HEK293 (cell line): ENCODE results near the gene SYNGR3.

Source experiments
- CTCF ChIA-PET: fragments of 350-600 bp; formaldehyde crosslinking; extraction: SDS; loops from one replicate; lab custom pipeline; 2021; ENCODE audit warnings: antibody characterized with exemption; lab: Yijun Ruan, JAX
- POLR2A ChIA-PET: fragments of 300-600 bp; formaldehyde crosslinking; extraction: SDS; loops from one replicate; lab custom pipeline; 2020; ENCODE audit warnings: antibody characterized with exemption, inconsistent platforms; lab: Yijun Ruan, JAX
- H3K27ac ChIP-seq: fragments of 200-500 bp; sonication (Bioruptor generic); 2 replicates; pipeline ENCODE4 v1.5.1; 2014; ENCODE audit warnings: low read depth, low read length, control low read depth, inconsistent platforms; ENCODE audit errors: extremely low read depth
- H3K36me3 ChIP-seq, 2 experiments: fragments of 200-500 bp in 1 of 2; sonication (Bioruptor generic) in 1 of 2; 1 replicate in 1 of 2; 2 replicates in 1 of 2; pipeline ENCODE4 v1.5.1; 2014 to 2017; ENCODE audit warnings: inconsistent platforms in 2 of 2, low read length in 2 of 2; ENCODE audit not compliant: control insufficient read depth in 2 of 2, insufficient read depth in 1 of 2
- H3K4me1 ChIP-seq: fragments of 200-500 bp; sonication (Bioruptor generic); 2 replicates; pipeline ENCODE4 v1.5.1; 2014; ENCODE audit warnings: mild to moderate bottlenecking, low read length, inconsistent platforms; ENCODE audit not compliant: control insufficient read depth, insufficient read depth
- H3K4me3 ChIP-seq: 2 replicates; pipeline ENCODE4 v1.5.1; 2011; ENCODE audit warnings: low read depth, mild to moderate bottlenecking, control low read depth, low read length, moderate library complexity
- H3K9me3 ChIP-seq: fragments of 200-500 bp; sonication (Bioruptor generic); 2 replicates; pipeline ENCODE4 v1.5.1; 2014; ENCODE audit warnings: low read depth, low read length, inconsistent platforms; ENCODE audit not compliant: control insufficient read depth, insufficient read depth
- BCL11A ChIP-seq: fragments of 450-650 bp; formaldehyde crosslinking; IDR thresholded peaks from 2 replicates; pipeline ENCODE4 v1.5.1; 2016; ENCODE audit warnings: low read depth, missing biosample characterization, missing genetic modification characterization
- GLI2 ChIP-seq: fragments of 450-650 bp; formaldehyde crosslinking; IDR thresholded peaks from 2 replicates; pipeline ENCODE4; 2017; ENCODE audit warnings: missing biosample characterization, missing genetic modification characterization, low read depth, borderline replicate concordance
- GLIS1 ChIP-seq: fragments of 450-650 bp; formaldehyde crosslinking; IDR thresholded peaks from 2 replicates; pipeline ENCODE4 v1.5.1; 2016; ENCODE audit warnings: missing biosample characterization, missing genetic modification characterization
- HOXA7 ChIP-seq: sonication (generic); formaldehyde crosslinking; IDR thresholded peaks from 2 replicates; pipeline ENCODE4 v1.8.1; 2022; ENCODE audit warnings: missing genetic modification reagents, borderline replicate concordance
- HOXD13 ChIP-seq: sonication (generic); formaldehyde crosslinking; IDR thresholded peaks from 2 replicates; pipeline ENCODE4 v1.8.0; 2022; ENCODE audit warnings: missing genetic modification reagents, borderline replicate concordance
- MEIS1 ChIP-seq: sonication (generic); formaldehyde crosslinking; IDR thresholded peaks from 2 replicates; pipeline ENCODE4 v1.8.1; 2022; ENCODE audit warnings: missing genetic modification reagents, mild to moderate bottlenecking, borderline replicate concordance
- OVOL3 ChIP-seq: fragments of 450-650 bp; formaldehyde crosslinking; IDR thresholded peaks from 2 replicates; pipeline ENCODE4 v1.5.1; 2016; ENCODE audit warnings: missing biosample characterization, missing genetic modification characterization
- SALL2 ChIP-seq: fragments of 450-650 bp; formaldehyde crosslinking; IDR thresholded peaks from 2 replicates; pipeline ENCODE4 v1.5.0; 2017; ENCODE audit warnings: missing biosample characterization, mild to moderate bottlenecking, missing genetic modification characterization, borderline replicate concordance
- SETDB1 ChIP-seq: IDR thresholded peaks from one replicate; pipeline ENCODE4 v1.6.1; 2017; ENCODE audit warnings: mild to moderate bottlenecking, low read length, moderate library complexity, mixed read lengths; ENCODE audit not compliant: insufficient read length
- ZBTB17 ChIP-seq: fragments of 450-650 bp; formaldehyde crosslinking; IDR thresholded peaks from 2 replicates; pipeline ENCODE4 v1.5.1; 2016; ENCODE audit warnings: missing biosample characterization, missing genetic modification characterization
- ZBTB21 ChIP-seq: fragments of 450-650 bp; formaldehyde crosslinking; IDR thresholded peaks from 2 replicates; pipeline ENCODE4 v1.5.1; 2017; ENCODE audit warnings: missing biosample characterization, missing genetic modification characterization
- ZBTB7A ChIP-seq: fragments of 450-650 bp; formaldehyde crosslinking; IDR thresholded peaks from 2 replicates; pipeline ENCODE4 v1.5.1; 2016; ENCODE audit warnings: low read depth, missing biosample characterization, missing genetic modification characterization
- ZFP37 ChIP-seq: fragments of 450-650 bp; formaldehyde crosslinking; IDR thresholded peaks from 2 replicates; pipeline ENCODE4 v1.5.1; 2016; ENCODE audit warnings: missing biosample characterization, missing genetic modification characterization
- ZFP69B ChIP-seq: fragments of 450-650 bp; formaldehyde crosslinking; IDR thresholded peaks from 2 replicates; pipeline ENCODE4 v1.5.1; 2016; ENCODE audit warnings: missing biosample characterization, missing genetic modification characterization
- ZIC2 ChIP-seq: fragments of 450-650 bp; formaldehyde crosslinking; IDR thresholded peaks from 2 replicates; pipeline ENCODE4 v1.5.1; 2016; ENCODE audit warnings: missing biosample characterization, missing genetic modification characterization
- ZNF10 ChIP-seq: fragments of 450-650 bp; formaldehyde crosslinking; IDR thresholded peaks from 2 replicates; pipeline ENCODE4 v1.5.1; 2017; ENCODE audit warnings: missing biosample characterization, missing genetic modification characterization
- ZNF155 ChIP-seq: fragments of 450-650 bp; formaldehyde crosslinking; IDR thresholded peaks from 2 replicates; pipeline ENCODE4 v1.5.1; 2016; ENCODE audit warnings: missing biosample characterization, missing genetic modification characterization
- ZNF169 ChIP-seq: fragments of 450-650 bp; formaldehyde crosslinking; IDR thresholded peaks from 2 replicates; pipeline ENCODE4 v1.5.1; 2016; ENCODE audit warnings: missing biosample characterization, missing genetic modification characterization
- ZNF248 ChIP-seq: fragments of 450-650 bp; formaldehyde crosslinking; IDR thresholded peaks from 2 replicates; pipeline ENCODE4 v1.5.1; 2017; ENCODE audit warnings: missing biosample characterization, missing genetic modification characterization
- ZNF433 ChIP-seq: fragments of 450-650 bp; formaldehyde crosslinking; IDR thresholded peaks from 2 replicates; pipeline ENCODE4 v1.5.1; 2016; ENCODE audit warnings: missing biosample characterization, missing genetic modification characterization, low read depth
- ZNF544 ChIP-seq: fragments of 450-650 bp; formaldehyde crosslinking; IDR thresholded peaks from 2 replicates; pipeline ENCODE4 v1.5.0; 2017; ENCODE audit warnings: missing biosample characterization, missing genetic modification characterization
- ZNF571 ChIP-seq: fragments of 450-650 bp; formaldehyde crosslinking; IDR thresholded peaks from 2 replicates; pipeline ENCODE4 v1.5.0; 2017; ENCODE audit warnings: missing biosample characterization, missing genetic modification characterization
- ZNF600 ChIP-seq: fragments of 450-650 bp; formaldehyde crosslinking; IDR thresholded peaks from 2 replicates; pipeline ENCODE4 v1.5.1; 2016; ENCODE audit warnings: missing biosample characterization, missing genetic modification characterization
- ZNF654 ChIP-seq: fragments of 450-650 bp; formaldehyde crosslinking; IDR thresholded peaks from 2 replicates; pipeline ENCODE4 v1.5.1; 2016; ENCODE audit warnings: low read depth, missing biosample characterization, missing genetic modification characterization
- ZNF777 ChIP-seq: fragments of 450-650 bp; formaldehyde crosslinking; IDR thresholded peaks from 2 replicates; pipeline ENCODE4 v1.5.1; 2017; ENCODE audit warnings: missing biosample characterization, missing genetic modification characterization, borderline replicate concordance
- ZNF830 ChIP-seq: fragments of 450-650 bp; IDR thresholded peaks from 2 replicates; pipeline ENCODE4 v1.5.0; 2018; ENCODE audit warnings: missing biosample characterization, missing genetic modification characterization, low read depth, mild to moderate bottlenecking, moderate library complexity
- TF ChIP-seq, protein P1 (sequence below): fragments of 450-650 bp; formaldehyde crosslinking; IDR thresholded peaks from 2 replicates; pipeline ENCODE4 v1.5.1; 2017; ENCODE audit warnings: missing biosample characterization, missing genetic modification characterization
- TF ChIP-seq, protein P2 (sequence below): fragments of 450-650 bp; formaldehyde crosslinking; IDR thresholded peaks from 2 replicates; pipeline ENCODE4 v1.5.1; 2016; ENCODE audit warnings: missing biosample characterization, missing genetic modification characterization
- TF ChIP-seq, protein P3 (sequence below): fragments of 450-650 bp; IDR thresholded peaks from 2 replicates; pipeline ENCODE4 v1.5.1; 2018; ENCODE audit warnings: missing biosample characterization, missing genetic modification characterization
- TF ChIP-seq, protein P4 (sequence below): fragments of 450-650 bp; formaldehyde crosslinking; IDR thresholded peaks from 2 replicates; pipeline ENCODE4 v1.5.1; 2016; ENCODE audit warnings: missing biosample characterization, missing genetic modification characterization

SYNGR3 gene

DNA sequence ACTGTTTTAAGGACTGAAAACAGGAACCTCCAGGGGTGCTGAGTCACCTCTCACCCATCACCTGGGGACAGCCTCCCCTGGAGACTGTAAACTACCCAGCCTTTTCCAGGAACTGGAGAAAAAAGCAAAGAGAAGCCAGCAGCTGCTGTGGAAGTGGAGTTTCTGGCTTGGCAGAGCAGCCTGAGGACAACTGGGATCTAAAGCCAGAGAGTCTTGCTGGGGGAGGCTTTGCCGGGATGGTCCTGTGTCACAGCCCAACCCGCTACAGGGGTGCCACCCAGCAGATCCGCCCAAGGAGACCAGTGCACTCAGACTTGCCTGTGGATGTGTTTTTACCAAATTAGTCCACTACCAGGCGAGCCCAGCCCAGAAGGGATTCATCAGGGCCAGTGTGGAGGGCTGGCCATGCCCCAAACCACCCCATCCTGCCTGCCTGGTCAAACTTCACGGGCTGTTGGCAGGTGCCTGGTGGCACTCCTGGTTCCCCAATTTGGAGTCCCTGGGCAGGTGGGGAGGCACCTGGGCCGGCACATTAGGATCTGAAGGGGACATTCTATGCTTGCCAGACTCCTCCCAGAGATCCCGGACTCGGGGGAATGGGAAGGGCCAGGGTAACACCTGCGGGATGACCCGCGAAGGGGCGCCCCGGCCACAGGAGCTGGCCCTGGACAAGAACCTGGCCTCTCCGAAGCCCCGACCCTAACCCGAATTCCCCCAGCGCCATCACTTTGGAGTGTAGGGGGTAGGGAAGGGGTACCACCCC, 47.5 kb upstream of the SYNGR3 start (continued):
- TF ChIP-seq ZNF654 (tag by site-specific recombination) = no peak
- TF ChIP-seq ZNF10 (tag by site-specific recombination) = no peak
- peak; percentile 93 for TF ChIP-seq GLIS1
- no peak for TF ChIP-seq SALL2 (tag by site-specific recombination)
- no peak for TF ChIP-seq ZBTB17 (tag by site-specific recombination)
- TF ChIP-seq HOXD13 = no peak
- TF ChIP-seq ZNF600 (tag by site-specific recombination) = peak; percentile 55
- TF ChIP-seq ZNF571 (tag by site-specific recombination) = no peak
- TF ChIP-seq ZNF777 (tag by site-specific recombination) = no peak
- TF ChIP-seq ZFP37 (tag by site-specific recombination) = no peak
- no peak for TF ChIP-seq GLI2 (tag by site-specific recombination)
- TF ChIP-seq ZIC2 (tag by site-specific recombination) = peak; percentile 25; the same call in 1 of the 2 replicates
- no peak for TF ChIP-seq BCL11A (tag by site-specific recombination)
- TF ChIP-seq, protein P1, sequence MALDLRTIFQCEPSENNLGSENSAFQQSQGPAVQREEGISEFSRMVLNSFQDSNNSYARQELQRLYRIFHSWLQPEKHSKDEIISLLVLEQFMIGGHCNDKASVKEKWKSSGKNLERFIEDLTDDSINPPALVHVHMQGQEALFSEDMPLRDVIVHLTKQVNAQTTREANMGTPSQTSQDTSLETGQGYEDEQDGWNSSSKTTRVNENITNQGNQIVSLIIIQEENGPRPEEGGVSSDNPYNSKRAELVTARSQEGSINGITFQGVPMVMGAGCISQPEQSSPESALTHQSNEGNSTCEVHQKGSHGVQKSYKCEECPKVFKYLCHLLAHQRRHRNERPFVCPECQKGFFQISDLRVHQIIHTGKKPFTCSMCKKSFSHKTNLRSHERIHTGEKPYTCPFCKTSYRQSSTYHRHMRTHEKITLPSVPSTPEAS = no peak

DNA sequence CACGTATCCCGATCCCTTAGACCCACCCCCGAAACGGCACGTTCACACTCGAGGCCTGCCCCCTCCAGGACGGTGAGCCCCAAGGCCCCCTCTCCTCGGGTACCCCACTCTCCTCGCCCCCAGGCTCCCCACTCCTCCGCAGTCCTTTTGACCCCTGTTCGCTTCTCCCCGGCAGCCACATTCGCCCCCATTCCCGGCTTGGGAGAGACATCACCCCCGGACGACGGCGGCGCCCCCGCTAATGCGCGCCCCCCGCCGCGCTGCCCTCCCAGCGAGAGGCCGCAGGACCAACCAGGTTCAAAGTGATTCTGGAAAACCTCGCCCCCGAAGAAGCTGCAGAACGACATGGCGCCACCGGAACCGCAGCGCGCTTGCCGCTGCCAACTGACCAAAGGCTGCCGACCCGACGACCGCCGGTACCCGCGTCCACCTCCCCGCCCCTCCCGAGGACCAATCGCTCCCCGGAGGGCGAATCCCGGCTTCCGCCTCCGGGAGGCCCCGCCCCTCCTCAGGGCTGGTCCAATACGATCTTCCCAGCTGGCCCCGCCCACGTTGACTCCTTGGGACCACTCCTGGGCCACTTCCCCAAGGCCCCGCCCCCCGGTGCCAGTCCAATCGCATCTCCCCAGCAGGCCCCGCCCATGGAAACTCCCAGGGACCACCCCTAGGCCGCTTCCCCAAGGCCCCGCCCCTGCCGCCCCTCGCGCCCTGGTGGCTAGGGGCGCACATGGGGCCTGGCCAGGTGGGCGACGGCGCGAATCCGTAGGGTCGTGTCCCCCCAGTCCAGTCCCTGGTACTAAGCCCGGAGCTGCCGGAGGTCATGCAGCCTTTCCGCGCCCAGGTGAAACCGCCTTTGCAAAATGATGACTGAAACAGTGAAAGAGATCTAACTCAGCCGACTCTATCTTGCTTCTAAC, 46.7 kb upstream of the SYNGR3 start, which contains the start of gene MSRB1:
Gene MSRB1 (minus strand): TSS at position 390 of the 917 bp plus-strand sequence. CDS start 43 bp downstream, at position 347.
- Histone ChIP-seq H3K4me1 (no peaks in the 10 kb centered on the region), H3K9me3 (no peaks in the 10 kb centered on the region), H3K4me3 (peak within 1 kb of the TSS; percentile 67), H3K36me3 (peaks cover 0 to 29% of the 10 kb centered on the region in 2 experiments; a peak in 2 of 3 replicates), H3K27ac (no peak within 1 kb of the TSS; the same call in 1 of the 2 replicates)
- ChIA-PET POLR2A (interaction anchor here (0.5 to 1.7 kb wide), 14 partner anchors 9 to 212 kb away, joined by 3 to 33 read pairs (median 4); partner anchors contain the start of genes NUBP2, RPS2 and TRAF7), CTCF (interaction anchor here (0.5 to 1.5 kb wide), 5 partner anchors 10 to 1088 kb away, joined by 3 to 5 read pairs (median 3); no protein-coding TSS in a partner anchor)
- TF ChIP-seq ZNF169 (no peak), ZFP69B (no peak), ZNF155 (tag by site-specific recombination) (no peak), GLI2 (tag by site-specific recombination) (no peak), MEIS1 (CRISPR knock-in tag) (no peak), ZNF433 (tag by site-specific recombination) (no peak), HOXA7 (no peak), ZNF830 (tag by site-specific recombination) (no peak), ZNF544 (no peak), ZBTB7A (tag by site-specific recombination) (peak; percentile 82; the same call in 1 of the 2 replicates), ZBTB21 (tag by site-specific recombination) (peak; percentile 12; the same call in 1 of the 2 replicates), SETDB1 (no peak), ZNF248 (tag by site-specific recombination) (no peak), OVOL3 (tag by site-specific recombination) (no peak)
- TF ChIP-seq, protein P2, sequence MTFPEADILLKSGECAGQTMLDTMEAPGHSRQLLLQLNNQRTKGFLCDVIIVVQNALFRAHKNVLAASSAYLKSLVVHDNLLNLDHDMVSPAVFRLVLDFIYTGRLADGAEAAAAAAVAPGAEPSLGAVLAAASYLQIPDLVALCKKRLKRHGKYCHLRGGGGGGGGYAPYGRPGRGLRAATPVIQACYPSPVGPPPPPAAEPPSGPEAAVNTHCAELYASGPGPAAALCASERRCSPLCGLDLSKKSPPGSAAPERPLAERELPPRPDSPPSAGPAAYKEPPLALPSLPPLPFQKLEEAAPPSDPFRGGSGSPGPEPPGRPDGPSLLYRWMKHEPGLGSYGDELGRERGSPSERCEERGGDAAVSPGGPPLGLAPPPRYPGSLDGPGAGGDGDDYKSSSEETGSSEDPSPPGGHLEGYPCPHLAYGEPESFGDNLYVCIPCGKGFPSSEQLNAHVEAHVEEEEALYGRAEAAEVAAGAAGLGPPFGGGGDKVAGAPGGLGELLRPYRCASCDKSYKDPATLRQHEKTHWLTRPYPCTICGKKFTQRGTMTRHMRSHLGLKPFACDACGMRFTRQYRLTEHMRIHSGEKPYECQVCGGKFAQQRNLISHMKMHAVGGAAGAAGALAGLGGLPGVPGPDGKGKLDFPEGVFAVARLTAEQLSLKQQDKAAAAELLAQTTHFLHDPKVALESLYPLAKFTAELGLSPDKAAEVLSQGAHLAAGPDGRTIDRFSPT = peak; percentile 96
- TF ChIP-seq, protein P3, sequence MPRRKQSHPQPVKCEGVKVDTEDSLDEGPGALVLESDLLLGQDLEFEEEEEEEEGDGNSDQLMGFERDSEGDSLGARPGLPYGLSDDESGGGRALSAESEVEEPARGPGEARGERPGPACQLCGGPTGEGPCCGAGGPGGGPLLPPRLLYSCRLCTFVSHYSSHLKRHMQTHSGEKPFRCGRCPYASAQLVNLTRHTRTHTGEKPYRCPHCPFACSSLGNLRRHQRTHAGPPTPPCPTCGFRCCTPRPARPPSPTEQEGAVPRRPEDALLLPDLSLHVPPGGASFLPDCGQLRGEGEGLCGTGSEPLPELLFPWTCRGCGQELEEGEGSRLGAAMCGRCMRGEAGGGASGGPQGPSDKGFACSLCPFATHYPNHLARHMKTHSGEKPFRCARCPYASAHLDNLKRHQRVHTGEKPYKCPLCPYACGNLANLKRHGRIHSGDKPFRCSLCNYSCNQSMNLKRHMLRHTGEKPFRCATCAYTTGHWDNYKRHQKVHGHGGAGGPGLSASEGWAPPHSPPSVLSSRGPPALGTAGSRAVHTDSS (tag by site-specific recombination) = no peak
- TF ChIP-seq, protein P4, sequence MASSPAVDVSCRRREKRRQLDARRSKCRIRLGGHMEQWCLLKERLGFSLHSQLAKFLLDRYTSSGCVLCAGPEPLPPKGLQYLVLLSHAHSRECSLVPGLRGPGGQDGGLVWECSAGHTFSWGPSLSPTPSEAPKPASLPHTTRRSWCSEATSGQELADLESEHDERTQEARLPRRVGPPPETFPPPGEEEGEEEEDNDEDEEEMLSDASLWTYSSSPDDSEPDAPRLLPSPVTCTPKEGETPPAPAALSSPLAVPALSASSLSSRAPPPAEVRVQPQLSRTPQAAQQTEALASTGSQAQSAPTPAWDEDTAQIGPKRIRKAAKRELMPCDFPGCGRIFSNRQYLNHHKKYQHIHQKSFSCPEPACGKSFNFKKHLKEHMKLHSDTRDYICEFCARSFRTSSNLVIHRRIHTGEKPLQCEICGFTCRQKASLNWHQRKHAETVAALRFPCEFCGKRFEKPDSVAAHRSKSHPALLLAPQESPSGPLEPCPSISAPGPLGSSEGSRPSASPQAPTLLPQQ (tag by site-specific recombination) = no peak; the same call in 1 of the 2 replicates
